ENCODE data around the gene ANGPT4.

GRCh38 chr20:869606-870005 lies 46.5 kb downstream of the ANGPT4 start:
- TF ChIP-seq CTCF (IDR thresholded peaks at IDR 0.05) (no peak), POLR2A (IDR thresholded peaks at IDR 0.05) (no peak)
